DOHH2 (cell line): ENCODE measurements around the gene UNKL.

ENCODE experiments used
- H3F3A ChIP-seq: fragments of 200-600 bp; sonication (generic), shearing (Covaris generic); 2 replicates; pipeline ENCODE4 v1.6.0; 2016; ENCODE audit warnings: antibody characterized with exemption, mild to moderate bottlenecking; ENCODE audit not compliant: control insufficient read depth, insufficient read depth
- H3K27ac ChIP-seq: fragments of 200-600 bp; sonication (generic); 2 replicates; pipeline ENCODE4 v1.5.1; 2014; ENCODE audit warnings: low read depth, mild to moderate bottlenecking, low read length, moderate library complexity
- H3K27me3 ChIP-seq: fragments of 200-600 bp; sonication (generic); 2 replicates; pipeline ENCODE4 v1.6.1; 2014; ENCODE audit warnings: mild to moderate bottlenecking, low read length, mixed read lengths; ENCODE audit not compliant: control insufficient read depth
- H3K36me3 ChIP-seq: fragments of 200-600 bp; sonication (generic); 2 replicates; pipeline ENCODE4 v1.6.1; 2014; ENCODE audit warnings: mild to moderate bottlenecking, low read length, moderate library complexity, mixed read lengths; ENCODE audit not compliant: control insufficient read depth
- H3K4me1 ChIP-seq: fragments of 200-600 bp; sonication (generic); 2 replicates; pipeline ENCODE4 v1.6.1; 2014; ENCODE audit warnings: mild to moderate bottlenecking, low read length, mixed read lengths; ENCODE audit not compliant: control insufficient read depth
- H3K4me2 ChIP-seq: fragments of 200-600 bp; sonication (generic); 2 replicates; pipeline ENCODE4 v1.6.0; 2014; ENCODE audit warnings: mild to moderate bottlenecking, low read length, moderate library complexity
- H3K4me3 ChIP-seq: fragments of 200-600 bp; sonication (generic); 2 replicates; pipeline ENCODE4 v1.5.1; 2014; ENCODE audit warnings: mild to moderate bottlenecking, low read length, mixed read lengths
- H3K79me2 ChIP-seq: fragments of 200-600 bp; sonication (generic); 2 replicates; pipeline ENCODE4 v1.6.1; 2014; ENCODE audit warnings: mild to moderate bottlenecking, low read length, mixed read lengths; ENCODE audit not compliant: control insufficient read depth
- H3K9me2 ChIP-seq: fragments of 200-600 bp; sonication (generic); replicated peaks from 2 replicates; pipeline ENCODE4 v1.6.1; 2014; ENCODE audit warnings: mild to moderate bottlenecking, low read length, mixed read lengths; ENCODE audit not compliant: control insufficient read depth
- H3K9me3 ChIP-seq: fragments of 200-600 bp; sonication (generic); 2 replicates; pipeline ENCODE4 v1.6.1; 2014; ENCODE audit warnings: antibody characterized with exemption, low read length, mixed read lengths; ENCODE audit not compliant: control insufficient read depth, insufficient read depth
- H4K20me1 ChIP-seq: fragments of 200-600 bp; sonication (generic); 2 replicates; pipeline ENCODE4 v1.6.0; 2014; ENCODE audit warnings: low read depth, mild to moderate bottlenecking, antibody characterized with exemption, low read length, moderate library complexity; ENCODE audit not compliant: control insufficient read depth, insufficient read depth
- CTCF ChIP-seq: fragments of 200-600 bp; sonication (generic); IDR thresholded peaks from one replicate; pipeline ENCODE4 v1.5.1; 2014; ENCODE audit warnings: antibody characterized with exemption, mild to moderate bottlenecking, low read depth, low read length; ENCODE audit not compliant: poor library complexity, severe bottlenecking
- EZH2phosphoT487 ChIP-seq: fragments of 200-600 bp; sonication (generic); IDR thresholded peaks from 2 replicates; pipeline ENCODE4 v1.6.1; 2017; ENCODE audit warnings: borderline replicate concordance, mild to moderate bottlenecking, antibody characterized with exemption, low read length, moderate library complexity, mixed read lengths

Gene UNKL

GRCh38 chr16:1414532-1415260 is at the start of gene UNKL:
UNKL (minus strand) TSS chr16:1414704; CDS start chr16:1414691, 13 bp downstream.
- no peak for TF ChIP-seq EZH2phosphoT487
- TF ChIP-seq CTCF, result no peak
- no peaks in the 10 kb centered on the region for H3K27me3 ChIP-seq
- H3K4me3 ChIP-seq, result peak within 1 kb of the TSS; percentile 96
- H3K36me3 ChIP-seq, result peaks cover 7% of the 10 kb centered on the region
- no peaks in the 10 kb centered on the region for H3K9me3 ChIP-seq
- H3F3A ChIP-seq, result peaks cover 20% of the 10 kb centered on the region
- H4K20me1 ChIP-seq, result no peaks in the 10 kb centered on the region
- 0 out of 2 replicates have a peak within 1 kb of the TSS, but pooled peaks have one; percentile 18 for H3K27ac ChIP-seq
- no peaks in the 10 kb centered on the region for H3K9me2 ChIP-seq
- peaks cover 28% of the 10 kb centered on the region for H3K4me1 ChIP-seq
- H3K4me2 ChIP-seq, result peak within 1 kb of the TSS; percentile 88
- peaks cover 44% of the 10 kb centered on the region for H3K79me2 ChIP-seq

GRCh38 chr16:1461146-1461545 is 46.6 kb upstream of the UNKL start:
- no peaks in the 10 kb centered on the region for H4K20me1 ChIP-seq
- H3K9me3 ChIP-seq, result no peaks in the 10 kb centered on the region
- H3F3A ChIP-seq, result no peaks in the 10 kb centered on the region
- TF ChIP-seq EZH2phosphoT487 (no peak), CTCF (no peak)
- no peaks in the 10 kb centered on the region for H3K27me3 ChIP-seq
- peaks cover 9% of the 10 kb centered on the region for H3K79me2 ChIP-seq
- H3K36me3 ChIP-seq, result peaks cover 28% of the 10 kb centered on the region
- no peaks in the 10 kb centered on the region for H3K9me2 ChIP-seq
- peaks cover 24% of the 10 kb centered on the region for H3K4me1 ChIP-seq
- no peak overlapping the region for H3K4me3 ChIP-seq
- H3K27ac ChIP-seq, result no peak overlapping the region
- no peak overlapping the region for H3K4me2 ChIP-seq

- Histone ChIP-seq H3K9me2 (no peaks in the 10 kb centered on the region), H3K79me2 (peaks cover 4% of the 10 kb centered on the region), H3K36me3 (peaks cover 28% of the 10 kb centered on the region), H3K9me3 (no peaks in the 10 kb centered on the region), H3F3A (no peaks in the 10 kb centered on the region), H3K4me2 (no peak overlapping the region), H3K4me3 (no peak overlapping the region), H3K27me3 (no peaks in the 10 kb centered on the region), H3K4me1 (peaks cover 24% of the 10 kb centered on the region), H4K20me1 (no peaks in the 10 kb centered on the region), H3K27ac (no peak overlapping the region)
- no peak for TF ChIP-seq EZH2phosphoT487
- no peak for TF ChIP-seq CTCF
These were observed 46.2 kb upstream of the UNKL start for GRCh38 chr16:1460602-1461138.
